Endothelial cell of umbilical vein (primary cell): ENCODE results near the gene CC2D2A. TPM values are rescaled to one million over a fixed set of nuclear protein-coding genes. Genes with fewer than 3 reads are reported as not detected.

ENCODE experiments used
- BruUV-seq: library from RNA; stranded (reverse); fragments of 400-500 nt; replicated peaks from 2 replicates; lab custom pipeline; 2021; lab: Mats Ljungman, UMichigan
- CTCF ChIA-PET: fragments of 300-600, 350-600 bp; sonication (Branson Sonifier 250); formaldehyde crosslinking; loops from one replicate; lab custom pipeline; 2021; ENCODE audit warnings: antibody characterized with exemption, inconsistent platforms; lab: Charles Lee
- POLR2A ChIA-PET: fragments of 300-600, 350-600 bp; sonication (Branson Sonifier 250); formaldehyde crosslinking; loops from one replicate; lab custom pipeline; 2021; ENCODE audit warnings: antibody characterized with exemption, inconsistent platforms; lab: Charles Lee
- DNase-seq: peaks from one replicate; pipeline ENCODE4 v3.0.0-alpha.2; 2011; ENCODE audit warnings: low read depth, low spot score
- FAIRE-seq: peaks from 2 replicates; lab custom pipeline; 2011; peaks lifted over from hg19 to GRCh38; lab: Jason Lieb, UNC
- H2AFZ ChIP-seq: 2 replicates; pipeline ENCODE4 v1.6.0; 2012; ENCODE audit warnings: low read depth, low read length, control low read depth, inconsistent platforms
- H3K27ac ChIP-seq: 2 replicates; pipeline ENCODE4 v1.5.1; 2011; ENCODE audit warnings: low read depth, mild to moderate bottlenecking, control low read depth, low read length, moderate library complexity; ENCODE audit not compliant: insufficient read depth
- H3K27me3 ChIP-seq, 2 experiments: 2 replicates each; pipeline versions ENCODE4 v1.6.0 to v1.6.1; 2011; ENCODE audit warnings: low read length in 2 of 2, mixed read lengths in 1 of 2; ENCODE audit not compliant: control insufficient read depth in 2 of 2, insufficient read depth in 2 of 2
- H3K36me3 ChIP-seq, 2 experiments: 2 replicates in 1 of 2; 3 replicates in 1 of 2; pipeline ENCODE4 v1.5.1; 2011; ENCODE audit warnings: low read length in 2 of 2, mild to moderate bottlenecking in 1 of 2, moderate library complexity in 1 of 2; ENCODE audit not compliant: control insufficient read depth in 2 of 2, insufficient read depth in 2 of 2; ENCODE audit errors: extremely low read depth in 1 of 2
- H3K4me1 ChIP-seq: 3 replicates; pipeline ENCODE4 v1.5.1; 2011; ENCODE audit warnings: mild to moderate bottlenecking, low read length; ENCODE audit not compliant: control insufficient read depth, insufficient read depth; ENCODE audit errors: extremely low read depth
- H3K4me2 ChIP-seq: 2 replicates; pipeline ENCODE4 v1.6.1; 2011; ENCODE audit warnings: low read length, control low read depth, mixed read lengths; ENCODE audit not compliant: insufficient read depth
- H3K4me3 ChIP-seq, 3 experiments: fragments of 200-600 bp in 1 of 3; sonication (generic), shearing (Covaris generic) in 1 of 3; replicated peaks in 1 of 3; 2 replicates each; pipeline ENCODE4 v1.5.1; 2011 to 2016; ENCODE audit warnings: control low read depth in 3 of 3, low read length in 3 of 3, mild to moderate bottlenecking in 2 of 3, inconsistent platforms in 1 of 3, low read depth in 1 of 3, moderate library complexity in 1 of 3; ENCODE audit not compliant: insufficient read depth in 1 of 3
- H3K79me2 ChIP-seq: 2 replicates; pipeline ENCODE4 v1.6.0; 2012; ENCODE audit warnings: low read length, inconsistent platforms; ENCODE audit not compliant: control insufficient read depth, insufficient read depth
- H3K9ac ChIP-seq: replicated peaks from 2 replicates; pipeline ENCODE3; 2011; ENCODE audit warnings: low read length, control low read depth; ENCODE audit not compliant: insufficient read depth; ENCODE audit errors: extremely low read depth
- H3K9me1 ChIP-seq: replicated peaks from 3 replicates; pipeline ENCODE4 v1.6.0; 2011; ENCODE audit warnings: mild to moderate bottlenecking, low read length; ENCODE audit not compliant: control insufficient read depth, insufficient read depth; ENCODE audit errors: extremely low read depth
- H3K9me3 ChIP-seq: replicated peaks from 2 replicates; pipeline ENCODE4 v1.5.1; 2012; ENCODE audit warnings: low read length, inconsistent platforms; ENCODE audit not compliant: control insufficient read depth, insufficient read depth
- H4K20me1 ChIP-seq: replicated peaks from 2 replicates; pipeline ENCODE3; 2011; ENCODE audit warnings: mild to moderate bottlenecking, low read length; ENCODE audit not compliant: control insufficient read depth, insufficient read depth; ENCODE audit errors: extremely low read depth
- EZH2 ChIP-seq: IDR thresholded peaks from 2 replicates; pipeline ENCODE4 v1.6.1; 2012; ENCODE audit warnings: borderline replicate concordance, low read depth, mild to moderate bottlenecking, moderate library complexity, low read length, inconsistent platforms; ENCODE audit not compliant: severe bottlenecking
- FOS ChIP-seq: IDR thresholded peaks from 2 replicates; pipeline ENCODE4 v1.6.1; 2011; ENCODE audit warnings: mild to moderate bottlenecking, low read length, moderate library complexity, borderline replicate concordance; ENCODE audit not compliant: insufficient read depth
- GATA2 ChIP-seq: IDR thresholded peaks from 2 replicates; pipeline ENCODE4 v1.7.0; 2011; ENCODE audit warnings: low read depth, mild to moderate bottlenecking, moderate library complexity, mixed read lengths, low read length; ENCODE audit not compliant: insufficient read length, insufficient read depth
- JUN ChIP-seq: IDR thresholded peaks from 2 replicates; pipeline ENCODE4 v1.6.1; 2011; ENCODE audit warnings: borderline replicate concordance, low read depth; ENCODE audit not compliant: insufficient read length, insufficient read depth
- MAX ChIP-seq: IDR thresholded peaks from 2 replicates; pipeline ENCODE4 v1.6.1; 2011; ENCODE audit not compliant: insufficient read depth, insufficient read length
- MYC ChIP-seq: IDR thresholded peaks from one replicate; pipeline ENCODE4 v1.6.1; 2011; ENCODE audit warnings: mild to moderate bottlenecking, low read depth, low read length
- POLR2A ChIP-seq: IDR thresholded peaks from 2 replicates; pipeline ENCODE4 v1.6.1; 2012; ENCODE audit warnings: low read depth, mild to moderate bottlenecking, control low read depth, low read length
- POLR2AphosphoS5 ChIP-seq: IDR thresholded peaks from 2 replicates; pipeline ENCODE4 v1.6.1; 2012; ENCODE audit warnings: low read depth, mild to moderate bottlenecking, control low read depth, low read length, moderate library complexity; ENCODE audit not compliant: insufficient read depth
- dilution Hi-C: fragments of 300-500 bp; cut with MboI; formaldehyde crosslinking; loops from one replicate; pipeline ENCODE4 v1.15.0; 2019; ENCODE audit warnings: low sequenced_read_pairs; ENCODE audit not compliant: extremely low pct_ligation_motif_present
- intact Hi-C: fragments of 100-400 bp; cut with micrococcal nuclease; formaldehyde crosslinking; loops from one replicate; pipeline ENCODE4 v1.10.0; 2022
- polyA plus RNA-seq, 4 experiments: library from polyadenylated mRNA; depleted of rRNA in 3 of 4; stranded (reverse) in 3 of 4; unstranded in 1 of 4; fragments of >200 nt; gene quantifications; 2 replicates each; pipeline versions ENCODE4 v1.2.1 to v1.2.3, GENCODE V29; 2011 to 2012; ENCODE audit warnings: missing spikeins in 1 of 4
- total RNA-seq: library from RNA; stranded (reverse); gene quantifications from 2 replicates; pipeline ENCODE4 v1.2.3, GENCODE V29; 2021
- TF ChIP-seq, protein P1 (sequence below), 2 donors: IDR thresholded peaks; 1 replicate in 1 of 2; 2 replicates in 1 of 2; pipeline ENCODE4 v1.5.1; 2011; ENCODE audit warnings: low read length in 2 of 2, mild to moderate bottlenecking in 2 of 2, moderate library complexity in 2 of 2, control low read depth in 1 of 2, inconsistent platforms in 1 of 2, low read depth in 1 of 2; ENCODE audit not compliant: insufficient read depth in 1 of 2; ENCODE audit errors: extremely low read depth in 1 of 2

Gene CC2D2A
- total and polyA plus RNA-seq, 2 donors (not counting 3 experiments of a cell fraction or from before 2014, with no cell fraction given), result 10.2 to 22.4 TPM

DNA sequence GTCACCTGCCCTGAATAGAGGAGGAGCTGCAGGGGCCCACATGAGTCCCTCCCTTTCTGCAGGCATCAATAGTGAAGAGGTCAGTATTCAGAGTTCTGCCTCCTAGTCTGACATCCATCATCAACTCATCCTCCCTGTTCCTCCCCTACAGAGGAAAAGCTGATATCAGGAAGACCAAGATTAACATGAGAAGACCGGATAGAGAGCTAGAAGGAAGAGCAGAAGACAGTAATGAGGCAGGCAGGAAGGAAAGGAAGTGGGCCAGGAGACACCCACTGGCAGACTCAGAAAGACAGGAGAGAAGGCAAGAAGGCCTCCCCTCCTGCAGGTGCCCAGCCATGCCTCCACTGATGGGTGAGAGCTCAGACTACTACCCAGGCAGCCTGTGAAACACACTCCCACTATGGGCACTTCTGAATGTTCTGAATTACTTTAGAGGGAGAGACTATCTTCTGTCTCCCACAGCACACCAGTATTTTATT is 74.6 kb downstream of the CC2D2A start:
- Histone ChIP-seq H3K36me3 (no peaks in the 10 kb centered on the region), H3K4me2 (no peak overlapping the region), H3K4me1 (no peaks in the 10 kb centered on the region), H3K27ac (no peak overlapping the region), H3K9ac (no peak overlapping the region), H3K4me3 (no peak overlapping the region), H3K9me3 (no peaks in the 10 kb centered on the region), H3K9me1 (no peaks in the 10 kb centered on the region), H4K20me1 (no peaks in the 10 kb centered on the region), H2AFZ (no peak overlapping the region), H3K27me3 (no peaks in the 10 kb centered on the region), H3K79me2 (no peaks in the 10 kb centered on the region)
- DNase-seq, result no peak
- ChIA-PET POLR2A (interaction anchor here (0.6 kb wide), 1 partner anchor 98 kb away, joined by 5 read pairs; no protein-coding TSS in a partner anchor), CTCF (interaction anchor here (0.7 to 1.5 kb wide), 3 partner anchors 9 to 263 kb away, joined by 3 to 4 read pairs (median 3); no protein-coding TSS in a partner anchor)
- TF ChIP-seq GATA2 (no peak), FOS (no peak), EZH2 (no peak), POLR2AphosphoS5 (no peak), MAX (no peak), JUN (no peak), POLR2A (no peak), MYC (no peak)
- TF ChIP-seq, protein P1, sequence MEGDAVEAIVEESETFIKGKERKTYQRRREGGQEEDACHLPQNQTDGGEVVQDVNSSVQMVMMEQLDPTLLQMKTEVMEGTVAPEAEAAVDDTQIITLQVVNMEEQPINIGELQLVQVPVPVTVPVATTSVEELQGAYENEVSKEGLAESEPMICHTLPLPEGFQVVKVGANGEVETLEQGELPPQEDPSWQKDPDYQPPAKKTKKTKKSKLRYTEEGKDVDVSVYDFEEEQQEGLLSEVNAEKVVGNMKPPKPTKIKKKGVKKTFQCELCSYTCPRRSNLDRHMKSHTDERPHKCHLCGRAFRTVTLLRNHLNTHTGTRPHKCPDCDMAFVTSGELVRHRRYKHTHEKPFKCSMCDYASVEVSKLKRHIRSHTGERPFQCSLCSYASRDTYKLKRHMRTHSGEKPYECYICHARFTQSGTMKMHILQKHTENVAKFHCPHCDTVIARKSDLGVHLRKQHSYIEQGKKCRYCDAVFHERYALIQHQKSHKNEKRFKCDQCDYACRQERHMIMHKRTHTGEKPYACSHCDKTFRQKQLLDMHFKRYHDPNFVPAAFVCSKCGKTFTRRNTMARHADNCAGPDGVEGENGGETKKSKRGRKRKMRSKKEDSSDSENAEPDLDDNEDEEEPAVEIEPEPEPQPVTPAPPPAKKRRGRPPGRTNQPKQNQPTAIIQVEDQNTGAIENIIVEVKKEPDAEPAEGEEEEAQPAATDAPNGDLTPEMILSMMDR (IDR thresholded peaks at IDR 0.05; ENCODE audit: extremely low read depth in 1 of 2, insufficient read depth in 1 of 2, low read depth in 1 of 2, low read length in 2 of 2), result no peak
- dilution Hi-C loops (no loop called here), intact Hi-C loops (no loop called here)
- no TSS peak for BruUV-seq
- no peak for FAIRE-seq
